WTC11 (cell line): Measurements from ENCODE around the gene ANK2. TPM values are rescaled to one million over a fixed set of nuclear protein-coding genes. Genes with fewer than 3 reads are reported as not detected.

Source experiments
- ATAC-seq: fragments of 200-7000 bp; cut with Tn5 transposase; 2 replicates; pipeline ENCODE4 v1.10.0; 2021; ENCODE audit warnings: mild to moderate bottlenecking, moderate library complexity
- CTCF ChIA-PET: fragments of 300-600 bp; sonication (Branson Sonifier 250); formaldehyde crosslinking; loops from one replicate; lab custom pipeline; 2021; ENCODE audit warnings: antibody characterized with exemption; lab: Charles Lee
- POLR2A ChIA-PET: fragments of 350-600 bp; sonication (Branson Sonifier 250); formaldehyde crosslinking; loops from one replicate; lab custom pipeline; 2021; ENCODE audit warnings: antibody characterized with exemption; lab: Charles Lee
- DNase-seq: peaks from one replicate; pipeline ENCODE4 v3.0.0; 2021; ENCODE audit warnings: low spot score
- H3K27ac Mint-ChIP-seq: 2 replicates; pipeline ENCODE4 v1.8.0; 2021; ENCODE audit warnings: mixed read lengths
- H3K27me3 Mint-ChIP-seq: 2 replicates; pipeline ENCODE4 v1.8.0; 2021; ENCODE audit warnings: low read depth, mild to moderate bottlenecking, moderate library complexity, mixed read lengths
- H3K36me3 Mint-ChIP-seq: 2 replicates; pipeline ENCODE4 v1.8.0; 2021; ENCODE audit warnings: mixed read lengths
- H3K4me1 Mint-ChIP-seq: 2 replicates; pipeline ENCODE4 v1.8.0; 2022; ENCODE audit warnings: mixed read lengths
- H3K4me3 Mint-ChIP-seq: 2 replicates; pipeline ENCODE4 v1.8.0; 2021; ENCODE audit warnings: mild to moderate bottlenecking, moderate library complexity, mixed read lengths
- H3K9me3 Mint-ChIP-seq: 2 replicates; pipeline ENCODE4 v1.8.0; 2021; ENCODE audit warnings: mixed read lengths
- EMX1 ChIP-seq: fragments of 250-450 bp; sonication (Bioruptor Pico); IDR thresholded peaks from 2 replicates; pipeline ENCODE4 v1.8.0; 2021; ENCODE audit warnings: mild to moderate bottlenecking
- JUN ChIP-seq: sonication (generic); formaldehyde crosslinking; IDR thresholded peaks from 2 replicates; pipeline ENCODE4 v1.8.0; 2023; ENCODE audit warnings: mild to moderate bottlenecking, missing genetic modification reagents
- KAT7 ChIP-seq: sonication (generic); formaldehyde crosslinking; IDR thresholded peaks from 2 replicates; pipeline ENCODE4 v1.8.1; 2023; ENCODE audit warnings: missing genetic modification reagents, mild to moderate bottlenecking, borderline replicate concordance
- OVOL2 ChIP-seq: fragments of 250-450 bp; sonication (Bioruptor Pico); IDR thresholded peaks from 2 replicates; pipeline ENCODE4 v1.9.0; 2021; ENCODE audit warnings: mild to moderate bottlenecking, borderline replicate concordance
- total RNA-seq: library from RNA; stranded (reverse); gene quantifications from 3 replicates; pipeline ENCODE4 v1.2.3, GENCODE V29; 2021
- TF ChIP-seq, protein P1 (sequence below): fragments of 250-450 bp; sonication (Bioruptor Pico); IDR thresholded peaks from 2 replicates; pipeline ENCODE4 v1.9.0; 2021; ENCODE audit warnings: mild to moderate bottlenecking, borderline replicate concordance
- TF ChIP-seq, protein P2 (sequence below): sonication (generic); formaldehyde crosslinking; IDR thresholded peaks from 2 replicates; pipeline ENCODE4 v1.8.0; 2023; ENCODE audit warnings: missing genetic modification reagents, mild to moderate bottlenecking, borderline replicate concordance
- TF ChIP-seq, protein P3 (sequence below): sonication (generic); formaldehyde crosslinking; IDR thresholded peaks from 2 replicates; pipeline ENCODE4 v1.8.0; 2022; ENCODE audit warnings: missing genetic modification reagents
- TF ChIP-seq, protein P4 (sequence below): sonication (generic); formaldehyde crosslinking; IDR thresholded peaks from 2 replicates; pipeline ENCODE4 v1.8.1; 2023; ENCODE audit warnings: mild to moderate bottlenecking, missing genetic modification reagents, moderate library complexity

Gene ANK2
- total RNA-seq, 1 experiment from 2014 or later: 27.9 TPM

DNA sequence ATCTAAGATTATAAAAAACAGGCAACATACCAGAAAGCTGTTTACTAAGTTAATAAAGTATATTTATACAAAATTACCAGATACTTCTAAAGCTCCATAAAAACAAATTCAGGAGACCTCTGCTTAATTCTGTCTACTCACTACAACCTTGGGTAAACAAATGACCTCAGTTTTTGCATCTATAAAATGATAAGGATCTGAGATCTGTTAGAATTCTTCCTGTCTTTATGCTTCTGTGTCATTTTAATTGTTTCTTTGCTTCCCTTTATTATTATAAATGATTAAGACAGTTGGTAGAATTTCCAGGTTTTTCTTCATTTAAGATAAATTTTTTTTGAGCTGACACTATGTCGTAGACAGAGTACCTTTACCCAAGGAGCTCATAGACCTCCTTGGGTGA, 76.0 kb downstream of the ANK2 start (continued):
- TF ChIP-seq, protein P1, sequence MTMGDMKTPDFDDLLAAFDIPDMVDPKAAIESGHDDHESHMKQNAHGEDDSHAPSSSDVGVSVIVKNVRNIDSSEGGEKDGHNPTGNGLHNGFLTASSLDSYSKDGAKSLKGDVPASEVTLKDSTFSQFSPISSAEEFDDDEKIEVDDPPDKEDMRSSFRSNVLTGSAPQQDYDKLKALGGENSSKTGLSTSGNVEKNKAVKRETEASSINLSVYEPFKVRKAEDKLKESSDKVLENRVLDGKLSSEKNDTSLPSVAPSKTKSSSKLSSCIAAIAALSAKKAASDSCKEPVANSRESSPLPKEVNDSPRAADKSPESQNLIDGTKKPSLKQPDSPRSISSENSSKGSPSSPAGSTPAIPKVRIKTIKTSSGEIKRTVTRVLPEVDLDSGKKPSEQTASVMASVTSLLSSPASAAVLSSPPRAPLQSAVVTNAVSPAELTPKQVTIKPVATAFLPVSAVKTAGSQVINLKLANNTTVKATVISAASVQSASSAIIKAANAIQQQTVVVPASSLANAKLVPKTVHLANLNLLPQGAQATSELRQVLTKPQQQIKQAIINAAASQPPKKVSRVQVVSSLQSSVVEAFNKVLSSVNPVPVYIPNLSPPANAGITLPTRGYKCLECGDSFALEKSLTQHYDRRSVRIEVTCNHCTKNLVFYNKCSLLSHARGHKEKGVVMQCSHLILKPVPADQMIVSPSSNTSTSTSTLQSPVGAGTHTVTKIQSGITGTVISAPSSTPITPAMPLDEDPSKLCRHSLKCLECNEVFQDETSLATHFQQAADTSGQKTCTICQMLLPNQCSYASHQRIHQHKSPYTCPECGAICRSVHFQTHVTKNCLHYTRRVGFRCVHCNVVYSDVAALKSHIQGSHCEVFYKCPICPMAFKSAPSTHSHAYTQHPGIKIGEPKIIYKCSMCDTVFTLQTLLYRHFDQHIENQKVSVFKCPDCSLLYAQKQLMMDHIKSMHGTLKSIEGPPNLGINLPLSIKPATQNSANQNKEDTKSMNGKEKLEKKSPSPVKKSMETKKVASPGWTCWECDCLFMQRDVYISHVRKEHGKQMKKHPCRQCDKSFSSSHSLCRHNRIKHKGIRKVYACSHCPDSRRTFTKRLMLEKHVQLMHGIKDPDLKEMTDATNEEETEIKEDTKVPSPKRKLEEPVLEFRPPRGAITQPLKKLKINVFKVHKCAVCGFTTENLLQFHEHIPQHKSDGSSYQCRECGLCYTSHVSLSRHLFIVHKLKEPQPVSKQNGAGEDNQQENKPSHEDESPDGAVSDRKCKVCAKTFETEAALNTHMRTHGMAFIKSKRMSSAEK: no peak

DNA sequence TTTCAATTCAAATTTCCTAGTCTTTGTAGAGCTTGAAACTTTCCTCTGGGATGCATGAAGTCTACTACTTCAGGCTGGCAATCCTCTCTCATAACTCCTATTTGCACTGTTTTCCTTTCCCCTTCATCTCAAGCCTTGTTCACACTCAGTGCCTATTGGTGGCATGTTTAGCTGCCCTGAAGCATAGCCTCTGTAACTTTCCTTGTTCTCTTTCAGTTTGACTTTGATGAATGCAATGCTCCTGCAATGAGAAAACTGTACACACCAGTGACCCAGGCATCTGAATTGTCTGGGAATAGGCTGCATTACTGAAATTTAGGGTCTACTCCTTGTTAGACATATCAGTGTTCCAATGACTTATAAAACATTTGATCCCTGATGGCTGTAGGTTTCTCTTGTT, 81.7 kb downstream of the ANK2 start:
- CTCF ChIA-PET: no interaction called here
- ATAC-seq: no peak
- no peaks in the 10 kb centered on the region for H3K9me3 Mint-ChIP-seq

More for the DNA sequence above, 81.7 kb downstream of the ANK2 start:
- no peak for TF ChIP-seq OVOL2 (CRISPR knock-in tag)
- TF ChIP-seq JUN (CRISPR knock-in tag): no peak
- TF ChIP-seq, protein P2, sequence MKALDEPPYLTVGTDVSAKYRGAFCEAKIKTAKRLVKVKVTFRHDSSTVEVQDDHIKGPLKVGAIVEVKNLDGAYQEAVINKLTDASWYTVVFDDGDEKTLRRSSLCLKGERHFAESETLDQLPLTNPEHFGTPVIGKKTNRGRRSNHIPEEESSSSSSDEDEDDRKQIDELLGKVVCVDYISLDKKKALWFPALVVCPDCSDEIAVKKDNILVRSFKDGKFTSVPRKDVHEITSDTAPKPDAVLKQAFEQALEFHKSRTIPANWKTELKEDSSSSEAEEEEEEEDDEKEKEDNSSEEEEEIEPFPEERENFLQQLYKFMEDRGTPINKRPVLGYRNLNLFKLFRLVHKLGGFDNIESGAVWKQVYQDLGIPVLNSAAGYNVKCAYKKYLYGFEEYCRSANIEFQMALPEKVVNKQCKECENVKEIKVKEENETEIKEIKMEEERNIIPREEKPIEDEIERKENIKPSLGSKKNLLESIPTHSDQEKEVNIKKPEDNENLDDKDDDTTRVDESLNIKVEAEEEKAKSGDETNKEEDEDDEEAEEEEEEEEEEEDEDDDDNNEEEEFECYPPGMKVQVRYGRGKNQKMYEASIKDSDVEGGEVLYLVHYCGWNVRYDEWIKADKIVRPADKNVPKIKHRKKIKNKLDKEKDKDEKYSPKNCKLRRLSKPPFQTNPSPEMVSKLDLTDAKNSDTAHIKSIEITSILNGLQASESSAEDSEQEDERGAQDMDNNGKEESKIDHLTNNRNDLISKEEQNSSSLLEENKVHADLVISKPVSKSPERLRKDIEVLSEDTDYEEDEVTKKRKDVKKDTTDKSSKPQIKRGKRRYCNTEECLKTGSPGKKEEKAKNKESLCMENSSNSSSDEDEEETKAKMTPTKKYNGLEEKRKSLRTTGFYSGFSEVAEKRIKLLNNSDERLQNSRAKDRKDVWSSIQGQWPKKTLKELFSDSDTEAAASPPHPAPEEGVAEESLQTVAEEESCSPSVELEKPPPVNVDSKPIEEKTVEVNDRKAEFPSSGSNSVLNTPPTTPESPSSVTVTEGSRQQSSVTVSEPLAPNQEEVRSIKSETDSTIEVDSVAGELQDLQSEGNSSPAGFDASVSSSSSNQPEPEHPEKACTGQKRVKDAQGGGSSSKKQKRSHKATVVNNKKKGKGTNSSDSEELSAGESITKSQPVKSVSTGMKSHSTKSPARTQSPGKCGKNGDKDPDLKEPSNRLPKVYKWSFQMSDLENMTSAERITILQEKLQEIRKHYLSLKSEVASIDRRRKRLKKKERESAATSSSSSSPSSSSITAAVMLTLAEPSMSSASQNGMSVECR (CRISPR knock-in tag): no peak
- TF ChIP-seq, protein P3, sequence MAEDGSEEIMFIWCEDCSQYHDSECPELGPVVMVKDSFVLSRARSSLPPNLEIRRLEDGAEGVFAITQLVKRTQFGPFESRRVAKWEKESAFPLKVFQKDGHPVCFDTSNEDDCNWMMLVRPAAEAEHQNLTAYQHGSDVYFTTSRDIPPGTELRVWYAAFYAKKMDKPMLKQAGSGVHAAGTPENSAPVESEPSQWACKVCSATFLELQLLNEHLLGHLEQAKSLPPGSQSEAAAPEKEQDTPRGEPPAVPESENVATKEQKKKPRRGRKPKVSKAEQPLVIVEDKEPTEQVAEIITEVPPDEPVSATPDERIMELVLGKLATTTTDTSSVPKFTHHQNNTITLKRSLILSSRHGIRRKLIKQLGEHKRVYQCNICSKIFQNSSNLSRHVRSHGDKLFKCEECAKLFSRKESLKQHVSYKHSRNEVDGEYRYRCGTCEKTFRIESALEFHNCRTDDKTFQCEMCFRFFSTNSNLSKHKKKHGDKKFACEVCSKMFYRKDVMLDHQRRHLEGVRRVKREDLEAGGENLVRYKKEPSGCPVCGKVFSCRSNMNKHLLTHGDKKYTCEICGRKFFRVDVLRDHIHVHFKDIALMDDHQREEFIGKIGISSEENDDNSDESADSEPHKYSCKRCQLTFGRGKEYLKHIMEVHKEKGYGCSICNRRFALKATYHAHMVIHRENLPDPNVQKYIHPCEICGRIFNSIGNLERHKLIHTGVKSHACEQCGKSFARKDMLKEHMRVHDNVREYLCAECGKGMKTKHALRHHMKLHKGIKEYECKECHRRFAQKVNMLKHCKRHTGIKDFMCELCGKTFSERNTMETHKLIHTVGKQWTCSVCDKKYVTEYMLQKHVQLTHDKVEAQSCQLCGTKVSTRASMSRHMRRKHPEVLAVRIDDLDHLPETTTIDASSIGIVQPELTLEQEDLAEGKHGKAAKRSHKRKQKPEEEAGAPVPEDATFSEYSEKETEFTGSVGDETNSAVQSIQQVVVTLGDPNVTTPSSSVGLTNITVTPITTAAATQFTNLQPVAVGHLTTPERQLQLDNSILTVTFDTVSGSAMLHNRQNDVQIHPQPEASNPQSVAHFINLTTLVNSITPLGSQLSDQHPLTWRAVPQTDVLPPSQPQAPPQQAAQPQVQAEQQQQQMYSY (CRISPR knock-in tag): no peak
- TF ChIP-seq, protein P4, sequence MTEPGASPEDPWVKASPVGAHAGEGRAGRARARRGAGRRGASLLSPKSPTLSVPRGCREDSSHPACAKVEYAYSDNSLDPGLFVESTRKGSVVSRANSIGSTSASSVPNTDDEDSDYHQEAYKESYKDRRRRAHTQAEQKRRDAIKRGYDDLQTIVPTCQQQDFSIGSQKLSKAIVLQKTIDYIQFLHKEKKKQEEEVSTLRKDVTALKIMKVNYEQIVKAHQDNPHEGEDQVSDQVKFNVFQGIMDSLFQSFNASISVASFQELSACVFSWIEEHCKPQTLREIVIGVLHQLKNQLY (CRISPR knock-in tag): no peak
- TF ChIP-seq EMX1: no peak
- TF ChIP-seq KAT7: no peak
- Mint-ChIP-seq H3K4me3 (no peak overlapping the region), H3K27me3 (no peaks in the 10 kb centered on the region), H3K27ac (0 out of 2 replicates have a peak overlapping the region, but pooled peaks have one; percentile 0), H3K36me3 (no peaks in the 10 kb centered on the region), H3K4me1 (peaks cover 8% of the 10 kb centered on the region)
- POLR2A ChIA-PET: no interaction called here
- no peak for DNase-seq
